CD4-positive, alpha-beta T cell treated with Interferon gamma for 1 hour (primary cell): ENCODE measurements around the gene GHR.
"Not testable (repeated sequence)": the region's sequence is repeated elsewhere in the genome, so short reads cannot be mapped to it uniquely, and the experiment has no call there.

Source experiments
- DNase-seq: peaks from one replicate; pipeline ENCODE4 v3.0.0-alpha.2; 2020

The GHR gene

GRCh38 chr5:42655982-42656650, 232.9 kb downstream of the GHR start:
- DNase-seq: no peak

GRCh38 chr5:42656651-42657015, 233.4 kb downstream of the GHR start:
- DNase-seq: no peak

- DNase-seq: not testable (repeated sequence)
Observed at GRCh38 chr5:42659869-42660268, 236.6 kb downstream of the GHR start.

- no peak for DNase-seq
Observed at GRCh38 chr5:42665857-42666256, 242.6 kb downstream of the GHR start.

- no peak for DNase-seq
Observed at GRCh38 chr5:42666869-42667268, 243.6 kb downstream of the GHR start.

- DNase-seq: no peak
Observed at GRCh38 chr5:42668254-42668653, 245.0 kb downstream of the GHR start.

- DNase-seq: no peak
Observed at GRCh38 chr5:42672925-42673324, 249.7 kb downstream of the GHR start.

GRCh38 chr5:42675602-42676001, 252.4 kb downstream of the GHR start:
- DNase-seq: no peak

GRCh38 chr5:42676362-42676761, 253.1 kb downstream of the GHR start:
- DNase-seq: no peak

GRCh38 chr5:42677156-42677842, 254.1 kb downstream of the GHR start:
- no peak for DNase-seq

GRCh38 chr5:42680046-42680445, 256.8 kb downstream of the GHR start:
- no peak for DNase-seq

GRCh38 chr5:42685078-42685477, 261.8 kb downstream of the GHR start:
- DNase-seq: not testable (repeated sequence)

- DNase-seq: no peak
Observed at GRCh38 chr5:42689391-42689790, 266.2 kb downstream of the GHR start.

GRCh38 chr5:42691413-42691937, 268.2 kb downstream of the GHR start:
- no peak for DNase-seq

- no peak for DNase-seq
Observed at GRCh38 chr5:42701351-42702059, 278.3 kb downstream of the GHR start.

- DNase-seq: no peak
Observed at GRCh38 chr5:42703238-42703637, 280.0 kb downstream of the GHR start.

- no peak for DNase-seq
Observed at GRCh38 chr5:42715785-42716184, 292.5 kb downstream of the GHR start.

GRCh38 chr5:42718591-42718990, 295.4 kb downstream of the GHR start:
- no peak for DNase-seq

GRCh38 chr5:42719034-42719433, 295.8 kb downstream of the GHR start:
- no peak for DNase-seq

GRCh38 chr5:42720251-42720650, 297.0 kb downstream of the GHR start:
- no peak for DNase-seq

GRCh38 chr5:42721484-42721883, 298.2 kb downstream of the GHR start:
- no peak for DNase-seq

GRCh38 chr5:42734531-42735058, 311.4 kb downstream of the GHR start:
- not testable (repeated sequence) for DNase-seq

GRCh38 chr5:42740920-42741319, 317.7 kb downstream of the GHR start:
- no peak for DNase-seq

GRCh38 chr5:42745426-42745825, 322.2 kb downstream of the GHR start:
- no peak for DNase-seq
